Breast epithelium (tissue), 3 donors: ENCODE measurements around the gene COL5A1.

Experiments used
- CTCF ChIP-seq, 3 donors: fragments of 450-650 bp; IDR thresholded peaks; one replicate each; pipeline ENCODE4 v1.5.1; 2016 to 2017; ENCODE audit warnings: antibody characterized with exemption in 3 of 3, mild to moderate bottlenecking in 3 of 3, moderate library complexity in 3 of 3
- POLR2A ChIP-seq: fragments of 450-650 bp; IDR thresholded peaks from one replicate; pipeline ENCODE4 v1.6.1; 2016; ENCODE audit warnings: antibody characterized with exemption, mild to moderate bottlenecking, moderate library complexity
- POLR2AphosphoS5 ChIP-seq, 3 donors: sonication (generic); formaldehyde crosslinking; IDR thresholded peaks; one replicate each; pipeline ENCODE4 v1.6.1; 2017; ENCODE audit warnings: antibody characterized with exemption in 3 of 3

DNA sequence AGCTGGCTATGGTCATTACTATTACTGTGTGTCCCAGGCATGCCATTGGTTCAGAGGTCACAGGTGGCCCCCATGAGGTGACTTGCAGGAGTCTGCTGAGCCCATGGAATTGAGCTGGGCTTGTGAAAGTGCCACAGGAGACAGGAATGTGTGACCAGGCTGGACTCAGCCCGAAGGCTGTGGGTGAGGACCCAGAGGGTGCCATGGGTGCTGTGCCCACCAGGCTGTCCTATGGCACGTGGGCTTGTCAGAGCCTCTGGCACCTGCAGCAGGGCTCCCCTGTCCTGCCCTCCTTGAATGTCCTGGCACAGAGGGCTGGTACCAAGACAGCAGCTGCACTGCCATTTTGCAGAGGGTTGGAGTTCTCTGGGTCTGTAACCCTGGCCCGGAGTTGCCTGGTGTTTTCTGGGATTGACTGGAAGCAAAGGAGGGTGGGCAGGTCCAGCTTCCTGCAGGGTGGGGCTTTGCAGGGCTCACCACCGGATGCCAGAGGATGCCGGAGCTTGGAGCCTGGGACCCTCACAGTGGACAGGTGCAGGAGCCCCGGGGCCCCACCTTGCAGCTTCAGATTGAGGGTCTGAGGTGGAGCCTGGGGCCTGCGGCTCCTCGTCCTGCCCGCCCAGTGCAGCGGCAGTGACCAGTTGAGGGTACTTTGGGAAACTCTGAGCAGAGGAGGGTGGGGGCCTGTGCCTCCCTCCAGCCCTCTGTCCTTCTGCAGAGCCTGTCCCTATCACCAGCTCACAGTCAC lies 14.2 kb downstream of the COL5A1 start:
- TF ChIP-seq CTCF (IDR thresholded peaks at IDR 0.05): no peak
- TF ChIP-seq POLR2AphosphoS5 (IDR thresholded peaks at IDR 0.05): no peak
- TF ChIP-seq POLR2A: no peak
